Left ventricle myocardium inferior (tissue), 1 donor: ENCODE measurements around the gene CHD3. TPM values are rescaled to one million over a fixed set of nuclear protein-coding genes. Genes with fewer than 3 reads are reported as not detected.

Experiments
- DNase-seq: peaks from one replicate; pipeline ENCODE4 v3.0.0-alpha.2; 2020
- H3K27ac ChIP-seq: fragments of 200-600 bp; replicated peaks from 2 replicates; pipeline ENCODE4 v1.8.0; 2021
- H3K27me3 ChIP-seq: fragments of 200-600 bp; 2 replicates; pipeline ENCODE4 v1.8.0; 2021; ENCODE audit warnings: low read depth
- H3K36me3 ChIP-seq: fragments of 200-600 bp; 2 replicates; pipeline ENCODE4 v1.8.0; 2021
- H3K4me1 ChIP-seq: fragments of 200-600 bp; 2 replicates; pipeline ENCODE4 v1.8.0; 2021
- H3K4me3 ChIP-seq: fragments of 200-600 bp; 2 replicates; pipeline ENCODE4 v1.8.0; 2021; ENCODE audit warnings: mild to moderate bottlenecking, moderate library complexity
- H3K9me3 ChIP-seq: fragments of 200-600 bp; replicated peaks from 2 replicates; pipeline ENCODE4 v1.8.0; 2021
- intact Hi-C: fragments of 100-400 bp; cut with micrococcal nuclease; formaldehyde crosslinking; loops from one replicate; pipeline ENCODE4 v1.11.0; 2022
- total RNA-seq: library from RNA; stranded (reverse); fragmentation: NEBNext Ultra II Directional; extraction: Animal tissue kit (Norgen Biotek cat#: 25700); gene quantifications from one replicate; pipeline ENCODE4 v1.2.1, GENCODE V29; 2021
- TF ChIP-seq, protein P1 (sequence below): fragments of 200-600 bp; IDR thresholded peaks from 2 replicates; pipeline ENCODE4 v1.8.0; 2021; ENCODE audit warnings: antibody characterized with exemption, mild to moderate bottlenecking, borderline replicate concordance
- donor health status: DM: no; HTN: yes; CAD: no; lungs with severe emphysema.

Gene CHD3
- total RNA-seq, 1 donor from 2014 or later, result 15.6 TPM

DNA sequence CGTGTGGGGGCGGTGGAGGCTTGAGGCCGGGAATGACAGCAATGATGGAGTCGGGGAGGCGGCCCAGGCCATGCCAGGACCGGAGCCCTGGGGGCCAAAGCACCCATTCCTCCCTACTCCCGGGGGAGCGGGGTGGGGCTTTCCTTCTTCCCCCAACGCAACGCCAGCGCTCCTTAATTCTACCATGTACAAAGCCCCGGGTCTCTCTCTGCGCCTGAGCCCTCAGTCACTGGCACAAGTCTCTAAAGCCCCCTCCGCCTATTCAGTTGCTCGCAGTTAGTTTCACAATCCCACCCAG, 27.7 kb downstream of the CHD3 start:
- intact Hi-C loops, result no loop called here
- Histone ChIP-seq H3K36me3 (peaks cover 8% of the 10 kb centered on the region), H3K4me1 (peaks cover 37% of the 10 kb centered on the region), H3K9me3 (no peaks in the 10 kb centered on the region), H3K27ac (peak overlapping the region; percentile 96), H3K4me3 (peak overlapping the region; percentile 78), H3K27me3 (no peaks in the 10 kb centered on the region)
- DNase-seq, result no peak
- TF ChIP-seq, protein P1, sequence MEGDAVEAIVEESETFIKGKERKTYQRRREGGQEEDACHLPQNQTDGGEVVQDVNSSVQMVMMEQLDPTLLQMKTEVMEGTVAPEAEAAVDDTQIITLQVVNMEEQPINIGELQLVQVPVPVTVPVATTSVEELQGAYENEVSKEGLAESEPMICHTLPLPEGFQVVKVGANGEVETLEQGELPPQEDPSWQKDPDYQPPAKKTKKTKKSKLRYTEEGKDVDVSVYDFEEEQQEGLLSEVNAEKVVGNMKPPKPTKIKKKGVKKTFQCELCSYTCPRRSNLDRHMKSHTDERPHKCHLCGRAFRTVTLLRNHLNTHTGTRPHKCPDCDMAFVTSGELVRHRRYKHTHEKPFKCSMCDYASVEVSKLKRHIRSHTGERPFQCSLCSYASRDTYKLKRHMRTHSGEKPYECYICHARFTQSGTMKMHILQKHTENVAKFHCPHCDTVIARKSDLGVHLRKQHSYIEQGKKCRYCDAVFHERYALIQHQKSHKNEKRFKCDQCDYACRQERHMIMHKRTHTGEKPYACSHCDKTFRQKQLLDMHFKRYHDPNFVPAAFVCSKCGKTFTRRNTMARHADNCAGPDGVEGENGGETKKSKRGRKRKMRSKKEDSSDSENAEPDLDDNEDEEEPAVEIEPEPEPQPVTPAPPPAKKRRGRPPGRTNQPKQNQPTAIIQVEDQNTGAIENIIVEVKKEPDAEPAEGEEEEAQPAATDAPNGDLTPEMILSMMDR, result no peak

DNA sequence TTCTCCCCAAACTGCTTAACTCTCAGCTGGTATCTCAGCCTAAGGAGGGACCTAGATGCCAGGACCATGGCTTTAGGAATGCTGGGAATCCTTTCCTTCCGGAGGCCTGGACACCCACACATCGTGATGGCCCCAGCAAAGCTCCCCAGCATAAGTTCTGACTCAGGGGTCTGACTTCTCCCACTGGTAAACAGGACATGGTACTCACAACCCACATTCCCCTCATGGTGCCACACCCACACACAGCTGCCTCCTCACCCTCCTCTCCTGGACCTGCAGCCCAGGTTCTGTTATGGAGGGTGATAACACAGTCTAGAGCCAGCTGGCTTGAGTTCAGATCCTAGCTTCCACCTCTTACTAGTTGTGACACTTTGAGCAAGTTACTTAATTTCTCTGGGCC, 28.2 kb downstream of the CHD3 start:
- intact Hi-C loops, result no loop called here
- Histone ChIP-seq H3K27me3 (no peaks in the 10 kb centered on the region), H3K36me3 (peaks cover 3% of the 10 kb centered on the region), H3K4me3 (peak overlapping the region; percentile 78), H3K4me1 (peaks cover 37% of the 10 kb centered on the region), H3K27ac (peak overlapping the region; percentile 96), H3K9me3 (no peaks in the 10 kb centered on the region)
- DNase-seq, result no peak
- TF ChIP-seq, protein P1, result no peak

DNA sequence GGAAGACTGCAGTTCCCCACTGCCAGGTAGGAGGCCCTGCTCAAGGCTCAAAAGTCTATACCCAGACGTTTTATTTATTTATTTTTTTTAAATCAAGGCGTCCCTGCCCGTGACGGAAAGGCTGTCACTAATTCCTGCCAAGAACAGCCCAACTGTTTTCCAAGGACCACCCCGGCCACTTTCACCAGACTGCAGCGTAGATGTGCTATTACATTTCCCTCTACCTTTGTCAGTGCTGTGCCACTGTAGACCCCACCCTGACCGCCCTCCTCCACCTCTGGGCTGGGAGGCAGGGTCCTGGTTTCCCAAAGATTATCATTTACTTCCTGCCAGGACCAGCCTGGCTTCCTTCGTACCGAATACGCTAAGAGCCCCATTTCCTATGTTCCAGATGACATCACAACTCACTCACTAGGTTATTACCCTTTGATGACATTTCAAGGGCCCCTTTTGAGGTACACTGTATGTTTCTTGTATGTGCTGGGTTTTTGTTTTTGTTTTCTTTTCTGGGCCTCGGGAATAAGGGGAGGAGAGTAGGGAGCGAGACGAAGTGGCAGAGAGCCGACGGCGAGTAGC, 33.8 kb downstream of the CHD3 start:
- Histone ChIP-seq H3K36me3 (no peaks in the 10 kb centered on the region), H3K9me3 (no peaks in the 10 kb centered on the region), H3K4me1 (peaks cover 15% of the 10 kb centered on the region), H3K4me3 (peak overlapping the region; percentile 64), H3K27ac (peak overlapping the region; percentile 72), H3K27me3 (no peaks in the 10 kb centered on the region)
- intact Hi-C loops, result no loop called here
- no peak for DNase-seq
- TF ChIP-seq, protein P1, result no peak

DNA sequence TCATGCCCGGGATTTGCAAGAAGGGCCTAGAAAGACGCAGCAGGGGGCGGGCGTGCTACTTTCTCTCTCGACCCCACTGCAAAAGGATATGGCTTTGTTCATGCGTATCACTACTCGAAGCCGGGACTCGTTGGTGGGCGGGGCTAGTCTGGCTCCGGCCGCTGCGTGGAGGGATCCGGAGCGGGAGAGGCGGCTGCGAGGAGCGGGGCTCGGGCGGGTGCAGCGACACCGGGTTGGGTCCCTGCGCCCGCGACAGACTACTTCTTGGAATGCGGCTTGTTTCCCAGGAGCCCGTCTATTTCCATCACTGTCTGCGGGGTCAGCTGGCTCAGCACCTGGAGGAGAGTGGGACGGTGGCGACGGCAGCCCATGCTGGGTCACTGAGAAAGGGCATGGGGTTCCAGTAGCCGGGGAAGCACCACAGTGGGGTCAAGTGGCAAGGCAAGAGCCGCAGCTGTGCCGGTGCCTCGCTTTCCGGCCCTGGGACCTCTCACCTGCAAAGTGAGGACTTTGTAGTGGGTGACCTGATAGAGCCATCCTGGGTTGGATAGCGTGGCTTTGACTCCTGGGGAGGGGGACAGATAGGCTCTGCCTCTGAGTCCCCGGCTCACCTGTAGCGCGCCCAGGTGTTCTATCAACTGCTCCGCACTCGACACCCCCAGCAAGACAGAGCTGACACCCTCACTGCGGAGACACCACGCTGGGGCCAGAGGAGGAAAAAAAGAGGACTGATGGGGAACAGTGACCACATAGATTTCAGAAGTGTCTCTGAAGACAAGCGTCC, 34.4 kb downstream of the CHD3 start:
- intact Hi-C loops, result no loop called here
- TF ChIP-seq, protein P1, result peak; percentile 18

DNA sequence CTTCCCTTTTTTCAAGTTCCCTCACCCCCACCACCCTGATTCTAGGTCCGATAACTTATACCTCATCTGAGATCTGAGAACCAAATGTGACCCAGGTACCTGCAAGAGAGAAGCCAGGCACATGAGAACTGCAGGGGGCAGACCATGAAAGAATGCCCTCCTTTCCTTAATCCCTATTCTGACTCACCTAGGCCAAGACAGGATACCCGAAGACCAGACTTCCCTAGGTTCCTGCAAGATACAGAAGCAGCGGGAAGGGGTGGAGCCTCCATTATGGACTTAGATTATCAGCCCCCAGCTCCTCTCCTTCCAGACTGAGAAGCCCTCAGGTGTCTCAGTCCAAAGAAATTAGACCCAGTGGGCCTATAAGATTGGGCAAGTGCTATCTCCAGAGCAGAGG, 39.0 kb downstream of the CHD3 start:
- TF ChIP-seq, protein P1, result no peak
- intact Hi-C loops, result no loop called here
- no peaks in the 10 kb centered on the region for H3K36me3 ChIP-seq
- H3K27me3 ChIP-seq, result no peaks in the 10 kb centered on the region
- H3K9me3 ChIP-seq, result no peaks in the 10 kb centered on the region
- no peak overlapping the region for H3K4me3 ChIP-seq
- H3K27ac ChIP-seq, result no peak overlapping the region
- DNase-seq, result no peak
- peaks cover 24% of the 10 kb centered on the region for H3K4me1 ChIP-seq

More for the DNA sequence above, 34.4 kb downstream of the CHD3 start:
- Histone ChIP-seq H3K36me3 (no peaks in the 10 kb centered on the region), H3K9me3 (no peaks in the 10 kb centered on the region), H3K27ac (peak overlapping the region; percentile 72), H3K4me3 (peak overlapping the region; percentile 64), H3K4me1 (peaks cover 15% of the 10 kb centered on the region), H3K27me3 (no peaks in the 10 kb centered on the region)
- peak; percentile 90 for DNase-seq
